GM12892 (cell line): ENCODE data around the gene DYNC2H1.

Source experiments
- DNase-seq: peaks from one replicate; pipeline ENCODE4 v3.0.0; 2011; ENCODE audit not compliant: insufficient read length
- FAIRE-seq: peaks from 2 replicates; lab custom pipeline; 2011; peaks lifted over from hg19 to GRCh38; lab: Jason Lieb, UNC
- POLR2A ChIP-seq: IDR thresholded peaks from 2 replicates; pipeline ENCODE4 v1.6.1; 2011; ENCODE audit warnings: low read depth, low read length, control low read depth
- POLR2AphosphoS5 ChIP-seq: IDR thresholded peaks from 2 replicates; pipeline ENCODE4 v1.6.1; 2011; ENCODE audit warnings: low read depth, low read length, control low read depth
- TAF1 ChIP-seq: IDR thresholded peaks from 2 replicates; pipeline ENCODE4 v1.6.1; 2011; ENCODE audit warnings: low read depth, mild to moderate bottlenecking, control low read depth, low read length, borderline replicate concordance

The DYNC2H1 gene

DNA sequence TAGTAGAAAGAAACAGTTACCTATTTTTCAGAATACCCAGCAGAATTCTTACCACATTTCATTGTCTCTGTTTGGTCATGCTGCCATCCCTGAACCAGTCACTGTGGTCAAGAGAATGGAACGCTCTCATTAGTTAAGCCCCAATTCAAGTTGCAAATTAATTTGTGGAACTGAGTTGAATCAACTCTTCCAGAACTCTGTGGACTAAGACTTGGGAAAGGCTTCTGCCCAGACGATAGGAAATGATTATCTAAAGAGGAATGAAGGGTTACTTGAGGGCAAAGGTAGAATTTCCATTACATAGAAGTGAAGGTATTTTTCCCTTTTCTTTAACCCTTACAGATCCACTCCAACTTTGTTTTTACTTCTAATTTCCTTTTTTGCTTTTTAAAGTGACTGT, 286.4 kb downstream of the DYNC2H1 start:
- FAIRE-seq, result no peak
- no peak for DNase-seq

GRCh38 chr11:103396237-103396636, 287.0 kb downstream of the DYNC2H1 start:
- no peak for DNase-seq
- FAIRE-seq, result no peak
- TF ChIP-seq POLR2AphosphoS5 (no peak), TAF1 (no peak), POLR2A (no peak)

More for the DNA sequence above, 286.4 kb downstream of the DYNC2H1 start:
- TF ChIP-seq POLR2A, result no peak
- TF ChIP-seq POLR2AphosphoS5, result no peak
- TF ChIP-seq TAF1, result no peak

- TF ChIP-seq POLR2A (no peak), POLR2AphosphoS5 (no peak), TAF1 (no peak)
- DNase-seq, result no peak
- no peak for FAIRE-seq
Observed at GRCh38 chr11:103397369-103397768, 288.1 kb downstream of the DYNC2H1 start.

GRCh38 chr11:103398829-103399228, 289.6 kb downstream of the DYNC2H1 start:
- TF ChIP-seq POLR2A (no peak), POLR2AphosphoS5 (no peak), TAF1 (no peak)
- FAIRE-seq (no peak), DNase-seq (no peak)

DNA sequence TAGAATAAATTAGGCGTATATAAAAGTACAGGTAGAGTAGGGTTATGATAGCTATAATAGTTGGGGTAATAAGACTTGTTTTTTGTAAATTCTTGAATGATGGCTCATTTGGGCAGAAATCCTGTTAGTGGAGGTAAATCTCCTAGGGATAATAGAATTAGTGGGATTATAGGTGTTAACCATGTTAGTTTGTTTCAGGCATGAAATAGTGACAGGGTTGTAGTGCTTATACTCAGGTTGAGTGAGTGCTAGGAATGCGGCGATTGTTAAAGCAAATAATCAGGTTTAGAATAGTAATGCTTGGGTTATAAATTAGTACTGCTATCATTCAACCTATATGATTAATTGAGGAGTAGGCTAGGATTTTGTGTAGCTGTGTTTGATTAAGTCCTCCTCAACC, 297.1 kb downstream of the DYNC2H1 start:
- no peak for FAIRE-seq

DNA sequence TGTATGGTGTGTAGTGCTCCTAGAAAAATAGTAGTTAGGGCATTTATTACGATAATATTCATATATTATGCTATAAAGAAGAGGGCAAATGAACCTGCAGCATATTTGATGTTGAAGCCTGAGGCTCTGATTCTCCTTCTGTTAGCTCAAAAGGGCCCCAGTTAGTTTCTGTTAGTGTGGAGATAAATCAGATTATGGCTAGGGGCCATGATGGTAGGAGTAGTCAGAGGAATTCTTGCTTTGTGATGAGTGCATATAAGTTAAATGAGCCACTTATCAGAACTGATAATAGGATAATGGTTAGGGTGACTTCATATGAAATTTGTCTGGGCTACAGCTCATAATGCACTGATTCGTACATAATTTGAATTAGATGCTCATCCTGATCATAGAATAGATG, 298.4 kb downstream of the DYNC2H1 start:
- TF ChIP-seq POLR2AphosphoS5 (no peak), TAF1 (no peak), POLR2A (no peak)
- FAIRE-seq, result no peak
- DNase-seq, result no peak

More for the DNA sequence above, 297.1 kb downstream of the DYNC2H1 start:
- no peak for TF ChIP-seq TAF1
- TF ChIP-seq POLR2A, result no peak
- no peak for TF ChIP-seq POLR2AphosphoS5
- no peak for DNase-seq

GRCh38 chr11:103413266-103413888, 304.2 kb downstream of the DYNC2H1 start:
- no peak for FAIRE-seq
- TF ChIP-seq TAF1 (no peak), POLR2AphosphoS5 (no peak), POLR2A (no peak)
- no peak for DNase-seq

DNA sequence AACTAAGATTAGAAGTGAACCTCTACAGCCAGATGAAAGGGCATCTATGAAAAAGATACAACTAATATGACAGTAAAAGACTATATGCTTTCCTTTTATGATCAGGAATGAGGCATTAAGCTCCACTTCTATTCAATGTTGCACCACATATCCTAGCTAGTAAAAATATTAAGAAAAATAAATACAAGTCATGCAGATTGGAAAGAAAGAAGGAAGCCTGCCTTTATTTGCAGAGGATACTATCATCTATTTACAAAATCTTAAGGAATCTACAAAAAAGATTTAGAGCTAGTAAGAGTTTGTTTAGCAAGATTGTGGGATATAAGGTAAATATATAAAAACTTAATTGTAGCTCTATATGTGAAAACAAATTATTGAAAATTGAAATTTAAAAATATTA, 308.8 kb downstream of the DYNC2H1 start:
- TF ChIP-seq TAF1 (no peak), POLR2A (no peak), POLR2AphosphoS5 (no peak)
- FAIRE-seq (no peak), DNase-seq (no peak)

DNA sequence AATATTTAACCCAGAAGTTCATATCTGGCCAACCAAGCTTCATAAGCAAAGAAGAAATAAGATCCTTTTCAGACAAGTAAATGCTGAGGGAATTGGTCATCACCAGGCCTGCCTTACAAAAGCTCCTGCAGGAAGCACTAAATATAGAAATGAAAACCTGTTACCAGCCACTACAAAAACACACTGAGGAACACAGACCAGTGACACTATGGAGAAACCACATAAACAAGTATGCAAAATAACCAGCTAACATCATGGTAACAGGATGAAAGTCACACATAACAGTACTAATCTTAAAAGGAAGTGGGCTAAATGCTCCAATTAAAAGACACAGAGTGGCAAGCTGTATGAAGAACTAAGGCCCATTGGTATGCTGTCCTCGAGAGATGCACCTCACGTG, 311.4 kb downstream of the DYNC2H1 start:
- no peak for DNase-seq
- TF ChIP-seq TAF1 (no peak), POLR2AphosphoS5 (no peak), POLR2A (no peak)

GRCh38 chr11:103433386-103434072, 324.3 kb downstream of the DYNC2H1 start:
- no peak for TF ChIP-seq TAF1
- no peak for TF ChIP-seq POLR2AphosphoS5
- no peak for TF ChIP-seq POLR2A
- no peak for FAIRE-seq
- DNase-seq, result no peak

More for the DNA sequence above, 311.4 kb downstream of the DYNC2H1 start:
- FAIRE-seq, result no peak

GRCh38 chr11:103434073-103434411, 324.8 kb downstream of the DYNC2H1 start:
- FAIRE-seq (no peak), DNase-seq (no peak)
- TF ChIP-seq TAF1 (no peak), POLR2AphosphoS5 (no peak), POLR2A (no peak)

DNA sequence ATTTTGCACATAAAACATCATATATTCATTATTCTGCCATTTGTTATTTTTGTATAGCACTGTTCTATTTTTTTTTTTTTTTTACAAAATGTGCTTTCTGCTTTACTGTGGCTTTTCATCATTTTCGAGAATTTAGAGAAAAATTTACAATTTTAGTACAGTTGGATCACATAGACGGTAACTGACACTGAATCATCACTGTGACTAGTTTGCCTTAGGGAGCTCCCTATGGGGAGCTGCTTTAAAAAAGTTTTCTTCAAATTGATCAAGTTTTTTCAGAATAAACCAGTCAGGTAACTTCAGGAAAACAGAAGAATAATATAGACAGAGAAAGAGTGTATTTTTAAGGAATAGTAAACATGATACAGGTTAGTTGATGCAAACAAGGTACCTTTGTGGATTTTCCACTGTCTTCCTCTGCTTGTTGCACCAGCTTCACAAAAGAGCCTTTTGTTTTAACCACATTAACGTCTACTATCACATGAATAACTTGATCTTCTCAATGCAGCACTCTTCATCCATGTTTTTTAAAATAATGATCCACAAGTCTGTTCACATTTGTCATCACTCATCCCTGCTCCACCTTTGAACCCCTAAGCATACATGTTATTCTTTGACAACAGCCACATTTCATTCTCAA, 327.0 kb downstream of the DYNC2H1 start:
- DNase-seq (no peak), FAIRE-seq (peak; percentile 40)
- no peak for TF ChIP-seq POLR2AphosphoS5
- TF ChIP-seq TAF1, result no peak
- no peak for TF ChIP-seq POLR2A

- no peak for TF ChIP-seq POLR2A
- TF ChIP-seq TAF1, result no peak
- no peak for TF ChIP-seq POLR2AphosphoS5
- FAIRE-seq (no peak), DNase-seq (no peak)
Observed at GRCh38 chr11:103441021-103441420, 331.8 kb downstream of the DYNC2H1 start.
